ENCODE measurements around the gene INPP5B. TPM values are rescaled to one million over a fixed set of nuclear protein-coding genes. Genes with fewer than 3 reads are reported as not detected.

INPP5B gene
- total and polyA plus RNA-seq, 2 of the 13 experiments (the other 11 are each of a cell fraction or from before 2014, with no cell fraction given), result 9.0 to 9.8 TPM

DNA sequence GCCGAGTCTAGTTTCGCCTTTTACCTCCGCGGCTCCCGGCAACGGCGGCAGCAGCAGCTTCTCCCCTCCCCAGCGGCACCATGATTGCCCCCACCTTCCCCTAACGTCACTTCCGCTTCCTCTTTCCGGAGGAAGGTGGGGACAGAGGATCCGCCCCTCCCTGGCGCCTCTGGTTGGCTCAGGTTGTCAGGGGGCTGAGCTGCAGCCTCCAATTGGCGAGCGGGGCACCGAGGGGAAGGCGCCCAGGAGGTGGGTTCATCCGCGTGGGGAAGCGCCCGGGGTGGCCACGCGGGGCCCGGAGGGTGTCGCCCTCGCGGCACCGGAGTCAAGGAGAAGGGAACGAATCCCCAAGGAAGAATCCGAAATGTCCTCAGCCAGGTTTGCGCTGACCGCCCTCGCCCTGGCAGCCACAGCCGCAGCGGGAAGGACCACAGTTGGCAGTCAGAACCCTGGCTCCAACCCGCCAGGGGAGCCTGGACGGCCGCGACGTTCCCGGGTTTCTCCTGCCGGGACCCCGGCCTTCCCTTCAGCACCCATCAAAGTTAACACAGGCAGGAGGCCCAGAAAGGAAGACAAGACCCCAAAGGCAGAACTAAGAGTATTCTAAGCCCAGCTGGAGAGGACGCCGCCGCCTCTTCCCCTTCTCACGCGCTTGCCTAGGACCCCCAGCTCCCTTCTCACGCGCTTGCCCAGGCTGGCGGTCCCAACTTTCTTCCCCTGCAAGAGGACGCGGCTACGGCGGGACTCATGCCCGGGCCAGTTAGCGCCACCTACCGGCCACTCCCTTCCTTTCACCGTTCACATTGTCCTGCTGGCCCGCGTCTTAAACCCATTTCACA is 87.1 kb downstream of the INPP5B start, which contains the start of gene MTF1 (continued):
- TF ChIP-seq SCMH1 (CRISPR knock-in tag; IDR thresholded peaks at IDR 0.05; ENCODE audit: borderline replicate concordance), result no peak
- 0 out of 2 replicates have a peak, but pooled peaks have one; percentile 7 for TF ChIP-seq MED13 (CRISPR knock-in tag; IDR thresholded peaks at IDR 0.05)
- TF ChIP-seq BRD4 (CRISPR knock-in tag; IDR thresholded peaks at IDR 0.05), result no peak
- TF ChIP-seq SRSF9 (IDR thresholded peaks at IDR 0.05; ENCODE audit: borderline replicate concordance, insufficient read depth, low read depth, low read length, poor library complexity, severe bottlenecking), result no peak
- TF ChIP-seq, protein P1, sequence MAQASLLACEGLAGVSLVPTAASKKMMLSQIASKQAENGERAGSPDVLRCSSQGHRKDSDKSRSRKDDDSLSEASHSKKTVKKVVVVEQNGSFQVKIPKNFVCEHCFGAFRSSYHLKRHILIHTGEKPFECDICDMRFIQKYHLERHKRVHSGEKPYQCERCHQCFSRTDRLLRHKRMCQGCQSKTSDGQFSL (CRISPR knock-in tag; IDR thresholded peaks at IDR 0.05), result 0 out of 2 replicates have a peak, but pooled peaks have one; percentile 5
- TF ChIP-seq, protein P2, sequence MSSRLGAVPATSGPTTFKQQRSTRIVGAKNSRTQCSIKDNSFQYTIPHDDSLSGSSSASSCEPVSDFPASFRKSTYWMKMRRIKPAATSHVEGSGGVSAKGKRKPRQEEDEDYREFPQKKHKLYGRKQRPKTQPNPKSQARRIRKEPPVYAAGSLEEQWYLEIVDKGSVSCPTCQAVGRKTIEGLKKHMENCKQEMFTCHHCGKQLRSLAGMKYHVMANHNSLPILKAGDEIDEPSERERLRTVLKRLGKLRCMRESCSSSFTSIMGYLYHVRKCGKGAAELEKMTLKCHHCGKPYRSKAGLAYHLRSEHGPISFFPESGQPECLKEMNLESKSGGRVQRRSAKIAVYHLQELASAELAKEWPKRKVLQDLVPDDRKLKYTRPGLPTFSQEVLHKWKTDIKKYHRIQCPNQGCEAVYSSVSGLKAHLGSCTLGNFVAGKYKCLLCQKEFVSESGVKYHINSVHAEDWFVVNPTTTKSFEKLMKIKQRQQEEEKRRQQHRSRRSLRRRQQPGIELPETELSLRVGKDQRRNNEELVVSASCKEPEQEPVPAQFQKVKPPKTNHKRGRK (CRISPR knock-in tag; IDR thresholded peaks at IDR 0.05), result no peak
- TF ChIP-seq ZNF775 (CRISPR knock-in tag; IDR thresholded peaks at IDR 0.05; ENCODE audit: borderline replicate concordance), result no peak
- TF ChIP-seq, protein P3, sequence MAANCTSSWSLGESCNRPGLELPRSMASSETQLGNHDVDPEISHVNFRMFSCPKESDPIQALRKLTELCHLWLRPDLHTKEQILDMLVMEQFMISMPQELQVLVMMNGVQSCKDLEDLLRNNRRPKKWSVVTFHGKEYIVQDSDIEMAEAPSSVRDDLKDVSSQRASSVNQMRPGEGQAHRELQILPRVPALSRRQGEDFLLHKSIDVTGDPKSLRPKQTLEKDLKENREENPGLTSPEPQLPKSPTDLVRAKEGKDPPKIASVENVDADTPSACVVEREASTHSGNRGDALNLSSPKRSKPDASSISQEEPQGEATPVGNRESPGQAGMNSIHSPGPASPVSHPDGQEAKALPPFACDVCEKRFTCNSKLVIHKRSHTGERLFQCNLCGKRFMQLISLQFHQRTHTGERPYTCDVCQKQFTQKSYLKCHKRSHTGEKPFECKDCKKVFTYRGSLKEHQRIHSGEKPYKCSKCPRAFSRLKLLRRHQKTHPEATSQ (CRISPR knock-in tag; IDR thresholded peaks at IDR 0.05; ENCODE audit: borderline replicate concordance), result no peak
- TF ChIP-seq, protein P4, sequence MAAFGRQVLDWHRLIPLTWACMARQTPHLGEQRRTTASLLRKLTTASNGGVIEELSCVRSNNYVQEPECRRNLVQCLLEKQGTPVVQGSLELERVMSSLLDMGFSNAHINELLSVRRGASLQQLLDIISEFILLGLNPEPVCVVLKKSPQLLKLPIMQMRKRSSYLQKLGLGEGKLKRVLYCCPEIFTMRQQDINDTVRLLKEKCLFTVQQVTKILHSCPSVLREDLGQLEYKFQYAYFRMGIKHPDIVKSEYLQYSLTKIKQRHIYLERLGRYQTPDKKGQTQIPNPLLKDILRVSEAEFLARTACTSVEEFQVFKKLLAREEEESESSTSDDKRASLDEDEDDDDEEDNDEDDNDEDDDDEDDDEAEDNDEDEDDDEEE (CRISPR knock-in tag; IDR thresholded peaks at IDR 0.05), result no peak
- no peak for TF ChIP-seq ATF7 (IDR thresholded peaks at IDR 0.05)
- TF ChIP-seq ATF7 (CRISPR knock-in tag; IDR thresholded peaks at IDR 0.05), result no peak
- TF ChIP-seq ZFP1 (CRISPR knock-in tag; IDR thresholded peaks at IDR 0.05), result no peak
- no peak for TF ChIP-seq ZNF839 (CRISPR knock-in tag; IDR thresholded peaks at IDR 0.05; ENCODE audit: borderline replicate concordance)
- TF ChIP-seq, protein P5, sequence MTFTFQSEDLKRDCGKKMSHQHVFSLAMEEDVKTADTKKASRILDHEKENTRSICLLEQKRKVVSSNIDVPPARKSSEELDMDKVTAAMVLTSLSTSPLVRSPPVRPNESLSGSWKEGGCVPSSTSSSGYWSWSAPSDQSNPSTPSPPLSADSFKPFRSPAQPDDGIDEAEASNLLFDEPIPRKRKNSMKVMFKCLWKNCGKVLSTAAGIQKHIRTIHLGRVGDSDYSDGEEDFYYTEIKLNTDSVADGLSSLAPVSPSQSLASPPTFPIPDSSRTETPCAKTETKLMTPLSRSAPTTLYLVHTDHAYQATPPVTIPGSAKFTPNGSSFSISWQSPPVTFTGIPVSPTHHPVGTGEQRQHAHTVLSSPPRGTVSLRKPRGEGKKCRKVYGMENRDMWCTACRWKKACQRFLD (CRISPR knock-in tag; IDR thresholded peaks at IDR 0.05; ENCODE audit: borderline replicate concordance), result peak; percentile 90; the same call in 1 of the 2 replicates
- no peak; the same call in none of the 2 replicates for TF ChIP-seq ZMYM4 (CRISPR knock-in tag; IDR thresholded peaks at IDR 0.05)
- TF ChIP-seq AKAP8 (CRISPR knock-in tag; IDR thresholded peaks at IDR 0.05), result no peak
- peak; percentile 15 for TF ChIP-seq TEAD3 (CRISPR knock-in tag; optimal IDR thresholded peaks at IDR 0.05; ENCODE audit: borderline replicate concordance)
- no peak for TF ChIP-seq KDM6A (CRISPR knock-in tag; IDR thresholded peaks at IDR 0.05; ENCODE audit: low read depth)
- no peak for TF ChIP-seq ZBTB21 (CRISPR knock-in tag; IDR thresholded peaks at IDR 0.05)
- TF ChIP-seq NFIC (IDR thresholded peaks at IDR 0.05; ENCODE audit: low read length), result no peak
- 0 out of 2 replicates have a peak, but pooled peaks have one; percentile 63 for TF ChIP-seq ZNF232 (CRISPR knock-in tag; IDR thresholded peaks at IDR 0.05; ENCODE audit: borderline replicate concordance)
- TF ChIP-seq, protein P6, sequence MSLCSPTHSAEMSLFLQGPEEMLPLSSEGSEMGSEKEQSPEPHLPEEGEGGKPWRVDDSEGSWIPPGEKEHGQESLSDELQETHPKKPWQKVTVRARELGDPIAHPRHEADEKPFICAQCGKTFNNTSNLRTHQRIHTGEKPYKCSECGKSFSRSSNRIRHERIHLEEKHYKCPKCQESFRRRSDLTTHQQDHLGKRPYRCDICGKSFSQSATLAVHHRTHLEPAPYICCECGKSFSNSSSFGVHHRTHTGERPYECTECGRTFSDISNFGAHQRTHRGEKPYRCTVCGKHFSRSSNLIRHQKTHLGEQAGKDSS (CRISPR knock-in tag; IDR thresholded peaks at IDR 0.05; ENCODE audit: borderline replicate concordance, low read depth), result peak; percentile 88; the same call in 1 of the 2 replicates
- TF ChIP-seq REPIN1 (CRISPR knock-in tag; IDR thresholded peaks at IDR 0.05; ENCODE audit: borderline replicate concordance, low read depth), result no peak; the same call in 1 of the 2 replicates
